GM12865 (cell line): Measurements from ENCODE around the gene CLN6.
"Not testable (repeated sequence)": the region's sequence is repeated elsewhere in the genome, so short reads cannot be mapped to it uniquely, and the experiment has no call there.

Experiments
- DNase-seq: peaks from one replicate; pipeline ENCODE4 v3.0.0; 2010; ENCODE audit warnings: low read depth
- H3K4me3 ChIP-seq: 2 replicates; pipeline ENCODE4 v1.5.1; 2011; ENCODE audit warnings: mild to moderate bottlenecking, low read depth, low read length, control low read depth
- TF ChIP-seq, protein P1 (sequence below): IDR thresholded peaks from 2 replicates; pipeline ENCODE4 v1.5.1; 2011; ENCODE audit warnings: low read length, control low read depth, low read depth, inconsistent platforms; ENCODE audit not compliant: insufficient read depth; ENCODE audit errors: missing control alignments

The CLN6 gene

DNA sequence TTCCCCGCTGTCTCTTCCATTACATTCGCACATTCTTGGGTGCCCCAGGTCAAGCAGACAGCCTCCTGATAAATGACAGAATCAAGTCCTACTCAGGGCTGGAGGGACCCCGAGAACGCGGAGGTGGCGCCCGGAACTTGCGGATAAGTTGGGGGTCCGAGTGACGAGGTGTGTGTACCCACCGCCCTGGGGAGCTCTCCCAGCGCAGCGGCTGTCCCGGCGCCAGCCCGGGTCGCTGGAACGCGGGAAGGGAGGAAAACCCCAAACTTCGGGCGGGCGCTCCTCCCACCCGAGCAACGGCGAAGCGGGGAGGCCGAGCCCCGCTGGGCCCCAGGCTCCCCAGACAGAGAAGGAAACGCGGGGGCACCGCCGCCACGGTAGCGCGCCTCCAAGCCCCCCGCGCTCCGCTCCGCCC, 550 bp downstream of the CLN6 start:
- TF ChIP-seq, protein P1, sequence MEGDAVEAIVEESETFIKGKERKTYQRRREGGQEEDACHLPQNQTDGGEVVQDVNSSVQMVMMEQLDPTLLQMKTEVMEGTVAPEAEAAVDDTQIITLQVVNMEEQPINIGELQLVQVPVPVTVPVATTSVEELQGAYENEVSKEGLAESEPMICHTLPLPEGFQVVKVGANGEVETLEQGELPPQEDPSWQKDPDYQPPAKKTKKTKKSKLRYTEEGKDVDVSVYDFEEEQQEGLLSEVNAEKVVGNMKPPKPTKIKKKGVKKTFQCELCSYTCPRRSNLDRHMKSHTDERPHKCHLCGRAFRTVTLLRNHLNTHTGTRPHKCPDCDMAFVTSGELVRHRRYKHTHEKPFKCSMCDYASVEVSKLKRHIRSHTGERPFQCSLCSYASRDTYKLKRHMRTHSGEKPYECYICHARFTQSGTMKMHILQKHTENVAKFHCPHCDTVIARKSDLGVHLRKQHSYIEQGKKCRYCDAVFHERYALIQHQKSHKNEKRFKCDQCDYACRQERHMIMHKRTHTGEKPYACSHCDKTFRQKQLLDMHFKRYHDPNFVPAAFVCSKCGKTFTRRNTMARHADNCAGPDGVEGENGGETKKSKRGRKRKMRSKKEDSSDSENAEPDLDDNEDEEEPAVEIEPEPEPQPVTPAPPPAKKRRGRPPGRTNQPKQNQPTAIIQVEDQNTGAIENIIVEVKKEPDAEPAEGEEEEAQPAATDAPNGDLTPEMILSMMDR, result no peak
- peak; percentile 47 for DNase-seq
- H3K4me3 ChIP-seq, result peak overlapping the region; percentile 77

DNA sequence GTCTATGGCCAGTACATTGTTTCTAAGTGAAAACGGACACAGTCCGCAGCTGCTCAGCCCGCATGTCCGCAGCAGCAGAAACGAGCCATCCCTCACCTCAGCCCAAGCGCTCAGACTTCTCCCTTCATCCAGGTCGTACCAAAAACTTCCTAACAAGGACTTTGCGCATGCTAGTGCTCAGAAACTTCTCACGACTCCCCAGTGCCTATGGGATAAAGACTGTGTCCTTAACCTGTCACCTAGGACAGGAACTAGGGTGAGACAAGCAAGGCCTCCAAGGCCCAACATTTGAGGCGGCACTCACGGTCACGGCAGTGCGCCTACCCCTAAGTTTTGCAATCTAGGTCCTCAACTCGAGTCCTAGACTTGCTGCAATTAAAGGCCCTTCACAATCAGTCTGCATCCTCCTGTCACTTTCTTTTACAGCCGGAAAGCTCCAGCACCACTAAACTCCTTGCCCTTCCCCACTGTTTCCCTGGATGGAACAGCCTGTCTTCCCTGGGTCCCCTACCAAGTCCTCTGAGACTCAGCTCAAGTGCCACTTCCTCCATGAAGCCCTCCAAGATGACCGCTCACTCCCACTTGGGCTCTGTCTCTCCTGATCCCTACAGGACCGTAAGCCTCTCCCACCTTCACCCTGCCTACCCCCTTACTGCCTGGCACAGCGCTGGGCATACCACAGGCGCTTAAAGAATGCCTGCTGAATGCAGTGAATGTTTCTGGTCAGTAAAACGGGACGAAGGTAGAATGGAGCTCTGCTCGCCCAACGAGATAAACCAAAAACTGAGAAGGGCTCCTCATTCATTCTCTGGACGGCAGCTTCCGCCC, 1.2 kb downstream of the CLN6 start:
- DNase-seq, result peak; percentile 41
- TF ChIP-seq, protein P1, result no peak

DNA sequence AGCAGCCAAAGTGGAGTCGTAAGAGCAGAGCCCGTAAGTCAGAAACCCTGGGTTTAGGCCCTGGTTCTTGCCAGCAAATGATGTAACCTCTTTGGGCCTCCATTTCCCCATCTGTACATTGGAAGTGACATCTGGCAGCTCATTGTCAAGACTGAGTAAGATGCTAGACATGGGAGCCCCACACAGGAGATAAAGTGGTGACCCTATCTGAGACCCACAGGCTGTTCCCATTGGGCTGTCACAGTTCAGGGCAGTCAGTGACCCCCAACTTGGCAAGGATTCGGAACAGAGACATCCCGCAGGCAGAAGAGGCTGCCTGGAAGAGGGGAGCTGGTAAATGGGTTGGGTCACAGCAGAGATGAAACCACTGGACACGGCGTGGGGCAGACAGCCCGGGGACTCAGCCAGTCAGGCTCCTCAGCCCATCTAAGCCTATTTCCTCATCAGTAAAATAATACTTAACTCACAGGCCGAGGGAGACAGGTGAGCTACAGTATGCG, 1.8 kb downstream of the CLN6 start:
- TF ChIP-seq, protein P1, result no peak
- no peak for DNase-seq
- H3K4me3 ChIP-seq, result peak overlapping the region; percentile 77

More for the DNA sequence above, 1.2 kb downstream of the CLN6 start:
- peak overlapping the region; percentile 77 for H3K4me3 ChIP-seq

DNA sequence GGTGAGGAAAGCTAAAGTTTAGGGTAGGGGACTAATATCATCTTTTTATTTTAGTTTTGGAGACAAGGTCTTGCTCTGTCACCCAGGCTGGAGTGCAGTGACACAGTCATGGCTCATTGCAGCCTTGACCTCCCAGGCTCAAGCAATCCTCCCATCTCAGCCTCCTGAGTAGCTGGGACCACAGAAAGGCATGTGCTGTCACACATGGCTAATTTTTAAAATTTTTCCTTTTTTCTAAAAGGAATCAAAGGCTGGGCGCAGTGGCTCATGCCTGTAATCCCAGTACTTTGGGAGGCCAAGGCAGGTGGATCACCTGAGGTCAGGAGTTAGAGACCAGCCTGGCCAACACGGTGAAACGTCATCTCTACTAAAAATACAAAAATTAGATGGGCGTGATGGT, 4.1 kb downstream of the CLN6 start:
- DNase-seq, H3K4me3 ChIP-seq: not testable (repeated sequence)

DNA sequence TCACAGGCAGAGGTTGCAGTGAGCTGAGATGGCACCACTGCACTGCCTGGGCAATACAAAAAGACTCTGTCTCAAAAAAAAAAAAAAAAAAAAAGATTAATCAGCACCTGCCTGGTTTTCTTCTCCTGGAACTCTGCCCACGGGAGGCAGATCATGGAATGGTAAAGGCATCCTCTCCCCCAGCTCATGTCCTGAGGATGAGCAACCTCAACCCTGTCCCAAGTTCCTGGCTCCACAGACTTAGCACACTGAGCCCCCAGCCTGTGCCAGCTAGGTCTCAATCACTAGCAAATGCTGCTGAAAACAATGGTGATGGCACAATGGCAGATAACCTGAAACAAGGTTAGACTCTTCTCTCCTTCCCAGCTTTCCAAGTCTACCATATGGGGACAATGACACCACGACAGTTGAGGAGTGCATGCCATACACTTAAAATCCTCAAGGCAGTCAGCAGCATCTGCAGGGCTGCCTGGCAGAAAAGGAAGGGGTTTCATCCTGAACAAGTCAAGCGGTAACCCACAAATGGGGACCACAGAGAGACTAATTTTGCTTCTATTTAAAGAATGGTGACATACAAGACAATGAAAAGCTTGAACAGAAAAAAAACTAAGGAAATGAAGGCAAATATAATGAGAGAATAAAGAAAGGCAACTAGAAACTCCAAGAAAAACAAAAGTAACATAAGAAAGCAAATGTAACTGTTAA, 4.8 kb downstream of the CLN6 start:
- no peak overlapping the region for H3K4me3 ChIP-seq
- TF ChIP-seq, protein P1, result no peak
- DNase-seq, result peak; percentile 83

DNA sequence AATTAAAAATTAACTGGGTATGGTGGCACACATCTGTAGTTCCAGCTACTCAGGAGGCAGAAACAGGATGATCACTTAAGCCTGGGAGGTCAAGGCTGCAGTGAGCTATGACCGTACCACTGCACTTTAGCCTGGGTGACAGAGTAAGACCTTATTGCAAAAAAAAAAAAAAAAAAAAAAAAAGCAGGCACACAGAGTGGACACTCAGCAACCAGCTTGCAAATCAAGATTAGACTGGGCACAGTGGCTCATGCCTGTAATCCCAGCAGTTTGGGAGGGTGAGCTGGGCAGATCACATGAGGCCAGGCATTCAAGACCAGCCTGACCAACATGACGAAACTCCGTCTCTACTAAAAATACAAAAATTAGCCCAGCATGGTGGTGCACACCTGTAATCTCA, 5.4 kb downstream of the CLN6 start:
- TF ChIP-seq, protein P1, result no peak
- DNase-seq, result no peak
- no peak overlapping the region for H3K4me3 ChIP-seq

DNA sequence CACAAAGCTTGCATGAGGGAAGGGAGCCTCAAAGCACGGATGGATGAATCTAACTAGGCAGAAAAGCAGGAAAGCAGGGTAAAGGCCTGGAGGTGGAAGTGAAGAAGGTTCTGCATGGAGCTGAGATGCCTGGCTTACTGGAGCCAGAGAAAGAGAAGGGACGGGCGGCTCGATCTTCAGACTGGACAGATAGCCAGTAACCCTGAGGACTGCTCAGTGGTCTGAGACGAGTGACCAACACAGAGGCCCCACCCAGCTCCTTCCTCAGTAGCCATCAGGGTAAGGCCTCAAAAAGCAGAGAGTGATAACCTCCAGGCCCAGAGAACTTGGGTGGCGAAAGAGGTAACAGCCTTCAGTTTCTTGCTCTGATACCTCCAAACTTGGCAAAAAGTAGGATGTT, 6.4 kb downstream of the CLN6 start:
- TF ChIP-seq, protein P1, result no peak
- H3K4me3 ChIP-seq, result no peak overlapping the region
- no peak for DNase-seq

DNA sequence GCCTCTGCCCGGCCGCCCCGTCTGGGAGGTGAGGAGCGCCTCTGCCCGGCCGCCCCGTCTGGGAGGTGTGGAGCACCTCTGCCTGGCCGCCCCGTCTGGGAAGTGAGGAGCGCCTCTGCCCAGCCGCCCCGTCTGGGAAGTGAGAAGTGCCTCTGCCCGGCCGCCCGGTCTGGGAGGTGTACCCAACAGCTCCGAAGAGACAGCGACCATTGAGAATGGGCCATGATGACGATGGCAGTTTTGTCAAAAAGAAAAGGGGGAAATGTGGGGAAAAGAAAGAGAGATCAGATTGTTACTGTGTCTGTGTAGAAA, 7.1 kb downstream of the CLN6 start:
- H3K4me3 ChIP-seq, DNase-seq: not testable (repeated sequence)

DNA sequence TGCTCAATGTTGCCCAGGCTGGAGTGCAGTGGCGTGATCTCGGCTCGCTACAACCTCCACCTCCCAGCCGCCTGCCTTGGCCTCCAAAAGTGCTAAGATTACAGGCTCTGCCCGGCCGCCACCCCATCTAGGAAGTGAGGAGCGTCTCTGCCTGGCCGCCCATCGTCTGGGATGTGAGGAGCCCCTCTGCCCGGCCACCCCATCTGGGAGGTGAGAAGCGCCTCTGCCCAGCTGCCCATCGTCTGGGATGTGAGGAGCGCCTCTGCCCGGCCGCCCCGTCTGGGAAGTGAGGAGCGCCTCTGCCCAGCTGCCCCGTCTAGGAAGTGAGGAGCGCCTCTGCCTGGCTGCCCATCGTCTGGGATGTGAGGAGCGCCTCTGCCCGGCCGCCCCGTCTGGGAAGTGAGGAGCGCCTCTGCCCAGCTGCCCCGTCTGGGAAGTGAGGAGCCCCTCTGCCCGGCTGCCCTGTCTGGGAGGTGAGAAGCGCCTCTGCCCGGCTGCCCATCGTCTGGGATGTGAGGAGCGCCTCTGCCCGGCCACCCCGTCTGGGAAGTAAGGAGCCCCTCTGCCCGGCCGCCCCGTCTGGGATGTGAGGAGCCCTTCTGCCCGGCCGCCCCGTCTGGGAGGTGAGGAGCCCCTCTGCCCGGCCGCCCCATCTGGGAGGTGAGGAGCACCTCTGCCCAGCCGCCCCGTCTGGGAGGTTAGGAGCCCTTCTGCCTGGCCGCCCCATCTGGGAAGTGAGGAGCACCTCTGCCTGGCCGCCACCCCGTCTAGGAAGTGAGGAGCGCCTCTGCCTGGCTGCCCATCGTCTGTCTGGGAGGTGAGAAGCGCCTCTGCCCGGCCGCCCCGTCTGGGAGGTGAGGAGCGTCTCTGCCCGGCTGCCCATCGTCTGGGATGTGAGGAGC, 7.7 kb downstream of the CLN6 start:
- not testable (repeated sequence) for H3K4me3 ChIP-seq, DNase-seq
